K562 (cell line): ENCODE results near the gene GRIA4. TPM values are rescaled to one million over a fixed set of nuclear protein-coding genes. Genes with fewer than 3 reads are reported as not detected.

Experiments
- ATAC-seq: fragments of 200-7000 bp; cut with Tn5 transposase; 3 replicates; pipeline ENCODE4 v1.9.1; 2020; ENCODE audit warnings: moderate library complexity
- BruUV-seq: library from RNA; stranded (reverse); fragments of 400-500 nt; replicated peaks from 2 replicates; lab custom pipeline; 2021; lab: Mats Ljungman, UMichigan
- CTCF ChIA-PET: fragments of 300-600 bp; formaldehyde crosslinking; extraction: SDS; loops from one replicate; lab custom pipeline; 2021; ENCODE audit warnings: low intra/inter-chr PET ratio; lab: Yijun Ruan, JAX
- POLR2A ChIA-PET: fragments of 300-600, 350-650 bp; sonication (Branson Sonifier 250); formaldehyde crosslinking; extraction: SDS; loops from one replicate; lab custom pipeline; 2021; ENCODE audit warnings: antibody characterized with exemption, inconsistent platforms; lab: Yijun Ruan, JAX
- DNase-seq, 4 experiments: peaks; one replicate each; pipeline versions ENCODE4 v3.0.0 to v3.0.0-alpha.2; 2011 to 2018; ENCODE audit warnings: low spot score in 3 of 4, mixed read lengths in 3 of 4; ENCODE audit errors: extremely low read depth in 1 of 4
- FAIRE-seq: peaks from 2 replicates; lab custom pipeline; 2011; peaks lifted over from hg19 to GRCh38; lab: Jason Lieb, UNC
- H2AFZ ChIP-seq: 2 replicates; pipeline ENCODE4 v1.6.0; 2011; ENCODE audit warnings: low read depth, low read length, control low read depth, inconsistent platforms
- H3K27ac ChIP-seq: fragments of 200-600 bp; 3 replicates; pipeline ENCODE4 v1.8.0; 2011; ENCODE audit warnings: low read depth, mild to moderate bottlenecking, control low read depth, inconsistent platforms, low read length, moderate library complexity, mixed read lengths; ENCODE audit errors: extremely low read depth
- H3K27me3 ChIP-seq, 2 experiments: fragments of 300-600 bp in 1 of 2; 2 replicates in 1 of 2; 3 replicates in 1 of 2; pipeline versions ENCODE4 v1.6.0 to v1.8.0; 2011; ENCODE audit warnings: inconsistent platforms in 2 of 2, low read length in 2 of 2, mild to moderate bottlenecking in 1 of 2, mixed read lengths in 1 of 2, moderate library complexity in 1 of 2; ENCODE audit not compliant: control insufficient read depth in 2 of 2, insufficient read depth in 2 of 2
- H3K36me3 ChIP-seq: fragments of 300-600 bp; 3 replicates; pipeline ENCODE4 v1.8.0; 2011; ENCODE audit warnings: mild to moderate bottlenecking, low read length, inconsistent platforms; ENCODE audit not compliant: control insufficient read depth, insufficient read depth
- H3K4me1 ChIP-seq, 2 experiments: fragments of 200-600 bp in 1 of 2; replicated peaks in 1 of 2; 2 replicates in 1 of 2; 3 replicates in 1 of 2; pipeline versions ENCODE4 v1.5.1 to v1.8.0; 2011; ENCODE audit warnings: inconsistent platforms in 2 of 2, low read length in 2 of 2, mild to moderate bottlenecking in 1 of 2, mixed read lengths in 1 of 2, moderate library complexity in 1 of 2; ENCODE audit not compliant: control insufficient read depth in 2 of 2, insufficient read depth in 2 of 2
- H3K4me2 ChIP-seq: 2 replicates; pipeline ENCODE4 v1.6.1; 2011; ENCODE audit warnings: low read length, control low read depth, inconsistent platforms, mixed read lengths; ENCODE audit not compliant: insufficient read depth
- H3K4me3 ChIP-seq: fragments of 200-600 bp; sonication (generic), shearing (Covaris generic); 2 replicates; pipeline ENCODE4 v1.5.1; 2016; ENCODE audit warnings: control low read depth, inconsistent platforms
- H3K79me2 ChIP-seq: fragments of 200-600 bp; 3 replicates; pipeline ENCODE4 v1.8.0; 2011; ENCODE audit warnings: low read length, inconsistent platforms; ENCODE audit not compliant: control insufficient read depth, insufficient read depth
- H3K9ac ChIP-seq, 2 experiments: 2 replicates each; pipeline versions ENCODE4 v1.6.0 to v1.6.1; 2011; ENCODE audit warnings: low read depth in 2 of 2, low read length in 2 of 2, control low read depth in 1 of 2, inconsistent platforms in 1 of 2, mild to moderate bottlenecking in 1 of 2, mixed read lengths in 1 of 2; ENCODE audit not compliant: insufficient read depth in 1 of 2
- H3K9me1 ChIP-seq: one replicate; pipeline ENCODE4 v1.6.0; 2011; ENCODE audit warnings: inconsistent platforms, mild to moderate bottlenecking, low read length, moderate library complexity; ENCODE audit not compliant: control insufficient read depth, insufficient read depth
- H3K9me3 ChIP-seq: replicated peaks from 2 replicates; pipeline ENCODE4 v1.5.1; 2011; ENCODE audit warnings: low read depth, low read length, inconsistent platforms; ENCODE audit not compliant: control insufficient read depth, insufficient read depth
- H4K20me1 ChIP-seq: replicated peaks from 2 replicates; pipeline ENCODE4 v1.6.1; 2011; ENCODE audit warnings: low read length, inconsistent platforms, mixed read lengths; ENCODE audit not compliant: control insufficient read depth, insufficient read depth
- ARID1B ChIP-seq: fragments of 450-650 bp; IDR thresholded peaks from 2 replicates; pipeline ENCODE4 v1.6.1; 2016; ENCODE audit warnings: antibody characterized with exemption, mild to moderate bottlenecking, inconsistent platforms
- BCL6 ChIP-seq: fragments of 250-450 bp; sonication (Bioruptor Pico); IDR thresholded peaks from 2 replicates; pipeline ENCODE4 v1.4.0; 2020
- CHD2 ChIP-seq: IDR thresholded peaks from 2 replicates; pipeline ENCODE4 v1.6.1; 2011; ENCODE audit warnings: low read depth, low read length
- E2F3 ChIP-seq: fragments of 250-450 bp; sonication (Bioruptor Pico); IDR thresholded peaks from 2 replicates; pipeline ENCODE4 v1.4.0; 2020; ENCODE audit warnings: mild to moderate bottlenecking
- E4F1 ChIP-seq: fragments of 250-450 bp; sonication (Bioruptor Pico); IDR thresholded peaks from 2 replicates; pipeline ENCODE4 v1.5.0; 2021; ENCODE audit warnings: mild to moderate bottlenecking, borderline replicate concordance
- FOXM1 ChIP-seq, 2 experiments: fragments of 450-650 bp in 1 of 2; sonication (generic) in 1 of 2; formaldehyde crosslinking in 1 of 2; IDR thresholded peaks; 2 replicates each; pipeline versions ENCODE4 v1.6.1 to v1.9.0; 2017 to 2022; ENCODE audit warnings: low read depth in 2 of 2, mild to moderate bottlenecking in 2 of 2, missing genetic modification reagents in 1 of 2, moderate library complexity in 1 of 2
- IFI16 ChIP-seq: fragments of 250-450 bp; sonication (Bioruptor Pico); IDR thresholded peaks from 2 replicates; pipeline ENCODE4 v2.1.2; 2022; ENCODE audit warnings: mild to moderate bottlenecking, inconsistent platforms
- KLF16 ChIP-seq: IDR thresholded peaks from 2 replicates; pipeline ENCODE4 v1.6.1; 2016; ENCODE audit warnings: antibody characterized with exemption
- NKRF ChIP-seq: fragments of 450-650 bp; IDR thresholded peaks from 2 replicates; pipeline ENCODE4 v1.6.1; 2016; ENCODE audit warnings: borderline replicate concordance
- NR4A1 ChIP-seq, 2 experiments: fragments of 250-450 bp in 1 of 2; fragments of 450-650 bp in 1 of 2; sonication (Bioruptor Pico) in 1 of 2; IDR thresholded peaks; 2 replicates each; pipeline versions ENCODE4 v1.4.0 to v1.6.1; 2016 to 2020; ENCODE audit warnings: mild to moderate bottlenecking in 2 of 2, missing compliant biosample characterization in 1 of 2, missing genetic modification characterization in 1 of 2, moderate library complexity in 1 of 2
- RB1 ChIP-seq: fragments of 450-650 bp; IDR thresholded peaks from 2 replicates; pipeline ENCODE4 v1.6.1; 2017; ENCODE audit warnings: low read depth, mild to moderate bottlenecking
- TEAD1 ChIP-seq, 2 experiments: fragments of 450-650 bp in 1 of 2; sonication (generic) in 1 of 2; formaldehyde crosslinking; IDR thresholded peaks; 2 replicates each; pipeline versions ENCODE4 v1.4.0 to v1.8.0; 2020 to 2022; ENCODE audit warnings: mild to moderate bottlenecking in 2 of 2, missing genetic modification reagents in 1 of 2
- ZBTB5 ChIP-seq: fragments of 450-650 bp; IDR thresholded peaks from 2 replicates; pipeline ENCODE4 v1.6.1; 2017; ENCODE audit warnings: antibody characterized with exemption
- ZNF134 ChIP-seq: fragments of 250-450 bp; sonication (Bioruptor Pico); conservative IDR thresholded peaks from 2 replicates; pipeline ENCODE4 v1.4.0; 2020
- ZNF561 ChIP-seq: fragments of 450-650 bp; formaldehyde crosslinking; conservative IDR thresholded peaks from 2 replicates; pipeline ENCODE4 v1.4.0; 2020; ENCODE audit warnings: mild to moderate bottlenecking, moderate library complexity
- ZNF699 ChIP-seq: fragments of 250-450 bp; sonication (Bioruptor Pico); IDR thresholded peaks from 2 replicates; pipeline ENCODE4 v1.8.0; 2021; ENCODE audit warnings: mild to moderate bottlenecking, moderate library complexity; ENCODE audit not compliant: insufficient replicate concordance
- WGBS: fragments of 100-300 bp; shearing (Covaris generic); methylation state at CpG from one replicate; pipeline ENCODE4 v1.1.6; 2016; ENCODE audit warnings: low coverage, mixed read lengths; ENCODE audit not compliant: insufficient coverage; ENCODE audit errors: missing lambda C conversion rate; 5-methylcytosine and 5-hydroxymethylcytosine counted together
- in situ Hi-C: fragments of 300-500 bp; cut with MboI; formaldehyde crosslinking; loops from 4 replicates; pipeline ENCODE4 v1.15.0; 2018; ENCODE audit warnings: inconsistent platforms, mixed read lengths
- intact Hi-C: fragments of 100-400 bp; cut with micrococcal nuclease; formaldehyde crosslinking; loops from 2 replicates; pipeline ENCODE4 v1.14.2; 2022
- polyA plus RNA-seq, 8 experiments: library from polyadenylated mRNA; depleted of rRNA in 4 of 8; stranded (reverse) in 5 of 8; unstranded in 3 of 8; fragments of >200 nt; fragmentation: Nextera tagmentation in 2 of 8; fragmentation: Illumina TruSeq in 1 of 8; extraction: Ambion mirVana in 2 of 8; extraction: Trizol in 1 of 8; gene quantifications; 2 replicates each; pipeline versions ENCODE4 v1.2.1 to v1.2.3, GENCODE V29; 2011 to 2014; ENCODE audit warnings: inconsistent platforms in 1 of 8, missing spikeins in 1 of 8
- total RNA-seq, 7 experiments: library from RNA; depleted of rRNA in 6 of 7; stranded (reverse); fragments of >200 nt in 6 of 7; fragmentation: Illumina TruSeq in 2 of 7; extraction: Trizol in 2 of 7; gene quantifications; 2 replicates each; pipeline versions ENCODE4 v1.2.1 to v1.2.3, GENCODE V29; 2011 to 2021; ENCODE audit warnings: low replicate concordance in 1 of 7

Gene GRIA4
- total and polyA plus RNA-seq, 9 of the 15 experiments (the other 6 are each of a cell fraction or from before 2014, with no cell fraction given) = not detected

- Histone ChIP-seq H3K27me3 (no peaks in the 10 kb centered on the region), H3K9me3 (no peaks in the 10 kb centered on the region), H4K20me1 (no peaks in the 10 kb centered on the region), H3K79me2 (peaks cover 56% of the 10 kb centered on the region), H3K9ac (no peak overlapping the region), H3K4me1 (no peaks in the 10 kb centered on the region; a peak in 2 of 5 replicates), H2AFZ (no peak overlapping the region), H3K4me2 (no peak overlapping the region), H3K27ac (no peak overlapping the region), H3K9me1 (no peaks in the 10 kb centered on the region), H3K4me3 (no peak overlapping the region), H3K36me3 (peaks cover 23% of the 10 kb centered on the region)
- no peak for ATAC-seq
- FAIRE-seq = no peak
- POLR2A ChIA-PET = no interaction called here
- CTCF ChIA-PET = no interaction called here
- 35% methylated on average over 2 of the region's 2 CpGs for WGBS
- in situ Hi-C loops = no loop called here
- no peak for DNase-seq
- intact Hi-C loops = no loop called here
- BruUV-seq = no TSS peak
- TF ChIP-seq KLF16 = no peak
- no peak for TF ChIP-seq ARID1B
- no peak for TF ChIP-seq ZNF134 (CRISPR knock-in tag)
- TF ChIP-seq BCL6 = no peak
- TF ChIP-seq RB1 = no peak
- no peak for TF ChIP-seq ZNF561
- TF ChIP-seq FOXM1 (IDR thresholded peaks at IDR 0.05; ENCODE audit: low read depth) = no peak
- no peak for TF ChIP-seq FOXM1 (CRISPR knock-in tag; IDR thresholded peaks at IDR 0.05; ENCODE audit: low read depth)
- no peak for TF ChIP-seq NKRF
- no peak for TF ChIP-seq IFI16 (CRISPR knock-in tag)
- no peak for TF ChIP-seq E2F3
- TF ChIP-seq NR4A1 (CRISPR knock-in tag; IDR thresholded peaks at IDR 0.05) = no peak
- no peak for TF ChIP-seq NR4A1 (tag; IDR thresholded peaks at IDR 0.05)
- no peak for TF ChIP-seq CHD2
- TF ChIP-seq ZBTB5 = no peak
- no peak for TF ChIP-seq ZNF699 (CRISPR knock-in tag)
- TF ChIP-seq E4F1 (CRISPR knock-in tag) = no peak
- no peak for TF ChIP-seq TEAD1 (CRISPR knock-in tag; IDR thresholded peaks at IDR 0.05)
Measured at GRCh38 chr11:106015066-106015465, 405.2 kb downstream of the GRIA4 start.
